ENCODE results near the gene SLC22A1.
"Not testable (repeated sequence)": the region's sequence is repeated elsewhere in the genome, so short reads cannot be mapped to it uniquely, and the experiment has no call there.

DNA sequence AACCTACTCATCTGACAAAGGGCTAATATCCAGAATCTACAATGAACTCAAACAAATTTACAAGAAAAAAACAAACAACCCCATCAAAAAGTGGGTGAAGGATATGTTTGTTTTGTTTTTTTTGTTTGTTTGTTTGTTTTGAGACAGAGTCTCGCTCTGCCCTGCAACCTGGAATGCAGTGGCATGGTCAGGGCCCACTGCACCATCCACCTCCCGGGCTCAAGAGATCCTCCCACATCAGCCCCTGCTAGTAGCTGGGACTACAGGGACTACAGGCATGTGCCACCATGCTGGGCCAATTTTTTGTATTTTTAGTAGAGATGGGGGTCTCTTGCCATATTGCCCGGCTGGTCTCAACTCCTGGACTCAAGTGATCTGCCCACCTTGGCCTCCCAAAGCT is 44.3 kb downstream of the SLC22A1 start:
- TF ChIP-seq, protein P1, sequence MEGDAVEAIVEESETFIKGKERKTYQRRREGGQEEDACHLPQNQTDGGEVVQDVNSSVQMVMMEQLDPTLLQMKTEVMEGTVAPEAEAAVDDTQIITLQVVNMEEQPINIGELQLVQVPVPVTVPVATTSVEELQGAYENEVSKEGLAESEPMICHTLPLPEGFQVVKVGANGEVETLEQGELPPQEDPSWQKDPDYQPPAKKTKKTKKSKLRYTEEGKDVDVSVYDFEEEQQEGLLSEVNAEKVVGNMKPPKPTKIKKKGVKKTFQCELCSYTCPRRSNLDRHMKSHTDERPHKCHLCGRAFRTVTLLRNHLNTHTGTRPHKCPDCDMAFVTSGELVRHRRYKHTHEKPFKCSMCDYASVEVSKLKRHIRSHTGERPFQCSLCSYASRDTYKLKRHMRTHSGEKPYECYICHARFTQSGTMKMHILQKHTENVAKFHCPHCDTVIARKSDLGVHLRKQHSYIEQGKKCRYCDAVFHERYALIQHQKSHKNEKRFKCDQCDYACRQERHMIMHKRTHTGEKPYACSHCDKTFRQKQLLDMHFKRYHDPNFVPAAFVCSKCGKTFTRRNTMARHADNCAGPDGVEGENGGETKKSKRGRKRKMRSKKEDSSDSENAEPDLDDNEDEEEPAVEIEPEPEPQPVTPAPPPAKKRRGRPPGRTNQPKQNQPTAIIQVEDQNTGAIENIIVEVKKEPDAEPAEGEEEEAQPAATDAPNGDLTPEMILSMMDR (IDR thresholded peaks at IDR 0.05), result not testable (repeated sequence)
- not testable (repeated sequence) for TF ChIP-seq POLR2A, EP300 (IDR thresholded peaks at IDR 0.05)

All from gastroesophageal sphincter (tissue), 3 donors.